Endodermal cell (in vitro differentiated cells): Measurements from ENCODE around the gene GPR62. TPM values are rescaled to one million over a fixed set of nuclear protein-coding genes. Genes with fewer than 3 reads are reported as not detected.

Experiments used
- DNase-seq: peaks from one replicate; pipeline ENCODE4 v3.0.0-alpha.2; 2017
- H3K27ac ChIP-seq: 2 replicates; pipeline ENCODE4 v1.5.1; 2013; ENCODE audit warnings: mild to moderate bottlenecking, low read depth, low read length, moderate library complexity
- H3K27me3 ChIP-seq: 2 replicates; pipeline ENCODE4 v1.6.1; 2013; ENCODE audit warnings: mild to moderate bottlenecking, low read length, moderate library complexity; ENCODE audit not compliant: insufficient read depth, control insufficient read depth, poor library complexity, severe bottlenecking
- H3K36me3 ChIP-seq: 2 replicates; pipeline ENCODE4 v1.7.0; 2013; ENCODE audit warnings: mild to moderate bottlenecking, low read length, moderate library complexity; ENCODE audit not compliant: control insufficient read depth, insufficient read depth
- H3K4me1 ChIP-seq: one replicate; pipeline ENCODE4 v1.7.0; 2013; ENCODE audit warnings: low read length; ENCODE audit not compliant: control insufficient read depth, insufficient read depth
- H3K4me3 ChIP-seq: 2 replicates; pipeline ENCODE4 v1.5.1; 2013; ENCODE audit warnings: mild to moderate bottlenecking, low read length, moderate library complexity
- H3K9ac ChIP-seq: 2 replicates; pipeline ENCODE4 v1.6.1; 2013; ENCODE audit warnings: mild to moderate bottlenecking, low read length, moderate library complexity; ENCODE audit not compliant: poor library complexity, severe bottlenecking; ENCODE audit errors: extremely low read depth
- H3K9me3 ChIP-seq: 2 replicates; pipeline ENCODE4 v1.6.1; 2013; ENCODE audit warnings: mild to moderate bottlenecking, low read length, moderate library complexity; ENCODE audit not compliant: control insufficient read depth
- H3K27ac Mint-ChIP-seq: 2 replicates; pipeline ENCODE4 v1.8.0; 2020; ENCODE audit warnings: mixed read lengths
- H3K27me3 Mint-ChIP-seq: 2 replicates; pipeline ENCODE4 v1.8.0; 2021; ENCODE audit warnings: mild to moderate bottlenecking, mixed read lengths; ENCODE audit not compliant: insufficient read depth
- H3K36me3 Mint-ChIP-seq: 2 replicates; pipeline ENCODE4 v1.8.0; 2020; ENCODE audit warnings: low read depth, mixed read lengths
- H3K4me1 Mint-ChIP-seq: 2 replicates; pipeline ENCODE4 v1.8.0; 2020; ENCODE audit warnings: mixed read lengths
- H3K4me3 Mint-ChIP-seq: 2 replicates; pipeline ENCODE4 v1.8.0; 2020; ENCODE audit warnings: mild to moderate bottlenecking, moderate library complexity, mixed read lengths
- H3K9me3 Mint-ChIP-seq: 2 replicates; pipeline ENCODE4 v1.8.0; 2020; ENCODE audit warnings: mild to moderate bottlenecking, mixed read lengths
- CTCF ChIP-seq: fragments of 200-600 bp; sonication (generic); conservative IDR thresholded peaks from 2 replicates; pipeline ENCODE4 v1.5.0; 2021; ENCODE audit warnings: antibody characterized with exemption, mild to moderate bottlenecking
- whole genome bisulfite sequencing, 2 experiments: methylation state at CpG; one replicate each; pipeline versions ENCODE4 v1.1.5 to v1.1.7; 2013; ENCODE audit warnings: missing lambda C conversion rate in 2 of 2, mixed read lengths in 1 of 2; ENCODE audit not compliant: insufficient coverage in 1 of 2, insufficient read length in 1 of 2; 5-methylcytosine and 5-hydroxymethylcytosine counted together
- total RNA-seq, 2 donors: library from RNA; stranded (reverse); fragmentation: NEBNext Ultra II Directional in 1 of 2; extraction: Animal tissue kit (Norgen Biotek cat#: 25700) in 1 of 2; gene quantifications; 2 replicates in 1 of 2; 3 replicates in 1 of 2; pipeline ENCODE4 v1.2.1, GENCODE V29; 2021

Gene GPR62
- total RNA-seq, 2 donors from 2014 or later, result 0.40 to 0.44 TPM

- WGBS, 2 experiments, result 93 to 100% methylated on average over 9 to 11 of the region's 11 CpGs
- Mint-ChIP-seq H3K36me3 (peaks cover 3% of the 10 kb centered on the region), H3K4me1 (peaks cover 43% of the 10 kb centered on the region), H3K27me3 (peaks cover 10% of the 10 kb centered on the region), H3K4me3 (no peak overlapping the region), H3K9me3 (no peaks in the 10 kb centered on the region), H3K27ac (peak overlapping the region; percentile 72)
- no peak overlapping the region for H3K4me3 ChIP-seq
- H3K36me3 ChIP-seq, result no peaks in the 10 kb centered on the region
- no peak for TF ChIP-seq CTCF
- no peaks in the 10 kb centered on the region for H3K27me3 ChIP-seq
- DNase-seq, result peak; percentile 50
- H3K9me3 ChIP-seq, result no peaks in the 10 kb centered on the region
- H3K4me1 ChIP-seq, result peaks cover 22% of the 10 kb centered on the region
- H3K9ac ChIP-seq, result no peak overlapping the region
- H3K27ac ChIP-seq, result no peak overlapping the region
These were observed 16.2 kb downstream of the GPR62 start for GRCh38 chr3:51971350-51971749.

- peaks cover 28% of the 10 kb centered on the region for H3K4me1 Mint-ChIP-seq
- Histone ChIP-seq H3K9me3 (no peaks in the 10 kb centered on the region), H3K4me1 (peaks cover 16% of the 10 kb centered on the region), H3K27me3 (no peaks in the 10 kb centered on the region), H3K9ac (peak overlapping the region; percentile 36), H3K36me3 (no peaks in the 10 kb centered on the region), H3K4me3 (peak overlapping the region; percentile 81), H3K27ac (no peak overlapping the region)
- WGBS, 2 experiments, result 64 to 65% methylated on average over 26 to 30 of the region's 30 CpGs
- no peak overlapping the region for H3K27ac Mint-ChIP-seq
- peaks cover 17% of the 10 kb centered on the region for H3K27me3 Mint-ChIP-seq
- no peak for DNase-seq
- peaks cover 5% of the 10 kb centered on the region for H3K36me3 Mint-ChIP-seq
- no peaks in the 10 kb centered on the region for H3K9me3 Mint-ChIP-seq
- H3K4me3 Mint-ChIP-seq, result peak overlapping the region; percentile 80
- TF ChIP-seq CTCF, result peak; percentile 10
These were observed 19.2 kb downstream of the GPR62 start for GRCh38 chr3:51974277-51974962.

- Histone ChIP-seq H3K27ac (no peak within 1 kb of the TSS), H3K4me1 (peaks cover 16% of the 10 kb centered on the region), H3K9me3 (no peaks in the 10 kb centered on the region), H3K36me3 (no peaks in the 10 kb centered on the region), H3K4me3 (peak within 1 kb of the TSS; percentile 83), H3K27me3 (no peaks in the 10 kb centered on the region), H3K9ac (peak within 1 kb of the TSS; percentile 59)
- peak within 1 kb of the TSS; percentile 80 for H3K4me3 Mint-ChIP-seq
- no peaks in the 10 kb centered on the region for H3K9me3 Mint-ChIP-seq
- peak within 1 kb of the TSS; percentile 93 for H3K27ac Mint-ChIP-seq
- peaks cover 5% of the 10 kb centered on the region for H3K36me3 Mint-ChIP-seq
- H3K27me3 Mint-ChIP-seq, result peaks cover 17% of the 10 kb centered on the region
- TF ChIP-seq CTCF, result no peak
- peaks cover 22% of the 10 kb centered on the region for H3K4me1 Mint-ChIP-seq
- 3 to 9% methylated on average over 22 to 63 of the region's 63 CpGs for WGBS, 2 experiments
- peak; percentile 87 for DNase-seq
These were observed 20.0 kb downstream of the GPR62 start, which contains the start of gene ABHD14A for GRCh38 chr3:51974963-51975851. ABHD14A (plus strand) TSS chr3:51975064; CDS start chr3:51975136, 72 bp downstream.
